Left ventricle myocardium inferior (tissue), 1 donor: ENCODE measurements around the gene SHISA7. TPM values are rescaled to one million over a fixed set of nuclear protein-coding genes. Genes with fewer than 3 reads are reported as not detected.
A peak's percentile ranks its signal among the peaks of the same experiment; 100 is the strongest.
"Not testable (repeated sequence)": the region's sequence is repeated elsewhere in the genome, so short reads cannot be mapped to it uniquely, and the experiment has no call there.

Experiments
- DNase-seq: peaks from one replicate; pipeline ENCODE4 v3.0.0-alpha.2; 2020
- H3K27ac ChIP-seq: fragments of 200-600 bp; replicated peaks from 2 replicates; pipeline ENCODE4 v1.8.0; 2021
- H3K27me3 ChIP-seq: fragments of 200-600 bp; 2 replicates; pipeline ENCODE4 v1.8.0; 2021; ENCODE audit warnings: low read depth
- H3K36me3 ChIP-seq: fragments of 200-600 bp; 2 replicates; pipeline ENCODE4 v1.8.0; 2021
- H3K4me1 ChIP-seq: fragments of 200-600 bp; 2 replicates; pipeline ENCODE4 v1.8.0; 2021
- H3K4me3 ChIP-seq: fragments of 200-600 bp; 2 replicates; pipeline ENCODE4 v1.8.0; 2021; ENCODE audit warnings: mild to moderate bottlenecking, moderate library complexity
- H3K9me3 ChIP-seq: fragments of 200-600 bp; replicated peaks from 2 replicates; pipeline ENCODE4 v1.8.0; 2021
- CTCF ChIP-seq: fragments of 200-600 bp; IDR thresholded peaks from 2 replicates; pipeline ENCODE4 v1.8.0; 2021; ENCODE audit warnings: antibody characterized with exemption, mild to moderate bottlenecking, borderline replicate concordance
- intact Hi-C: fragments of 100-400 bp; cut with micrococcal nuclease; formaldehyde crosslinking; loops from one replicate; pipeline ENCODE4 v1.11.0; 2022
- total RNA-seq: library from RNA; stranded (reverse); fragmentation: NEBNext Ultra II Directional; extraction: Animal tissue kit (Norgen Biotek cat#: 25700); gene quantifications from one replicate; pipeline ENCODE4 v1.2.1, GENCODE V29; 2021
- donor health status: DM: no; HTN: yes; CAD: no; lungs with severe emphysema.

Gene SHISA7
- total RNA-seq, 1 donor from 2014 or later, result not detected

GRCh38 chr19:55406091-55406825 lies 36.8 kb downstream of the SHISA7 start:
- Histone ChIP-seq H3K4me3 (peak overlapping the region; percentile 98), H3K27me3 (no peaks in the 10 kb centered on the region), H3K9me3 (no peaks in the 10 kb centered on the region), H3K4me1 (peaks cover 21% of the 10 kb centered on the region), H3K36me3 (peaks cover 35% of the 10 kb centered on the region), H3K27ac (no peak overlapping the region)
- intact Hi-C loops, result no loop called here
- TF ChIP-seq CTCF, result no peak
- DNase-seq, result no peak

- no peak for TF ChIP-seq CTCF
- Histone ChIP-seq H3K27ac (no peak overlapping the region), H3K27me3 (no peaks in the 10 kb centered on the region), H3K4me1 (peaks cover 21% of the 10 kb centered on the region), H3K36me3 (peaks cover 39% of the 10 kb centered on the region), H3K4me3 (no peak overlapping the region), H3K9me3 (no peaks in the 10 kb centered on the region)
- no peak for DNase-seq
- intact Hi-C loops, result no loop called here
Observed at GRCh38 chr19:55405638-55406037, 37.5 kb downstream of the SHISA7 start.

- Histone ChIP-seq H3K4me1 (peaks cover 21% of the 10 kb centered on the region), H3K27me3 (no peaks in the 10 kb centered on the region), H3K36me3 (peaks cover 42% of the 10 kb centered on the region), H3K4me3 (no peak overlapping the region), H3K9me3 (no peaks in the 10 kb centered on the region), H3K27ac (no peak overlapping the region)
- DNase-seq, result no peak
- intact Hi-C loops, result no loop called here
- no peak for TF ChIP-seq CTCF
Observed at GRCh38 chr19:55402509-55402908, 40.6 kb downstream of the SHISA7 start.

GRCh38 chr19:55401390-55401789 lies 41.7 kb downstream of the SHISA7 start:
- peaks cover 42% of the 10 kb centered on the region for H3K36me3 ChIP-seq
- intact Hi-C loops, H3K9me3 ChIP-seq, H3K4me1 ChIP-seq, DNase-seq, H3K4me3 ChIP-seq, H3K27ac ChIP-seq, H3K27me3 ChIP-seq: not testable (repeated sequence)

GRCh38 chr19:55400281-55401087 lies 42.6 kb downstream of the SHISA7 start:
- DNase-seq, result no peak
- H3K4me3 ChIP-seq, result no peak overlapping the region
- intact Hi-C loops, result no loop called here
- peaks cover 38% of the 10 kb centered on the region for H3K36me3 ChIP-seq
- H3K27ac ChIP-seq, result no peak overlapping the region
- TF ChIP-seq CTCF, result no peak
- H3K9me3 ChIP-seq, result no peaks in the 10 kb centered on the region
- H3K4me1 ChIP-seq, result peaks cover under 1% of the 10 kb centered on the region
- H3K27me3 ChIP-seq, result no peaks in the 10 kb centered on the region
